CD4-positive, CD25-positive, alpha-beta regulatory T cell (primary cell): ENCODE results near the gene HNRNPDL. TPM values are rescaled to one million over a fixed set of nuclear protein-coding genes. Genes with fewer than 3 reads are reported as not detected.

ENCODE experiments used
- ATAC-seq, 2 donors: fragments of 150-1000 bp; cut with Tn5 transposase; one replicate each; pipeline ENCODE4 v1.10.0; 2021; ENCODE audit warnings: low read depth in 2 of 2, moderate number of reproducible peaks in 2 of 2, moderate library complexity in 1 of 2
- DNase-seq, 3 donors: peaks; one replicate each; pipeline versions ENCODE4 v3.0.0 to v3.0.0-alpha.2; 2012 to 2022; ENCODE audit warnings: mixed read lengths in 1 of 3
- H3K27ac ChIP-seq: one replicate; pipeline ENCODE4 v1.7.0; 2013; ENCODE audit warnings: mild to moderate bottlenecking, low read length; ENCODE audit not compliant: insufficient read depth, poor library complexity, severe bottlenecking
- H3K27me3 ChIP-seq: one replicate; pipeline ENCODE4 v1.7.0; 2013; ENCODE audit warnings: low read length; ENCODE audit not compliant: control insufficient read depth, insufficient read depth
- H3K36me3 ChIP-seq: one replicate; pipeline ENCODE4 v1.7.0; 2013; ENCODE audit warnings: mild to moderate bottlenecking, low read length, moderate library complexity; ENCODE audit not compliant: control insufficient read depth, insufficient read depth
- H3K4me1 ChIP-seq: 2 replicates; pipeline ENCODE4 v1.7.0; 2013; ENCODE audit warnings: mild to moderate bottlenecking, low read length; ENCODE audit not compliant: insufficient read depth, control insufficient read depth, poor library complexity, severe bottlenecking
- H3K4me3 ChIP-seq: one replicate; pipeline ENCODE4 v1.7.0; 2013; ENCODE audit warnings: low read depth, mild to moderate bottlenecking, low read length, moderate library complexity
- H3K9me3 ChIP-seq, 2 experiments: 1 replicate in 1 of 2; 2 replicates in 1 of 2; pipeline ENCODE4 v1.7.0; 2013; ENCODE audit warnings: low read length in 2 of 2, mild to moderate bottlenecking in 1 of 2, moderate library complexity in 1 of 2; ENCODE audit not compliant: control insufficient read depth in 2 of 2
- H3K27ac Mint-ChIP-seq, 3 donors: one replicate each; pipeline ENCODE4 v1.8.0; 2020 to 2022; ENCODE audit warnings: mild to moderate bottlenecking in 3 of 3, mixed read lengths in 3 of 3, moderate library complexity in 2 of 3
- H3K27me3 Mint-ChIP-seq: one replicate; pipeline ENCODE4 v1.8.0; 2022; ENCODE audit warnings: mild to moderate bottlenecking, mixed read lengths
- H3K36me3 Mint-ChIP-seq: one replicate; pipeline ENCODE4 v1.8.0; 2020; ENCODE audit warnings: mixed read lengths
- H3K4me1 Mint-ChIP-seq, 4 donors: one replicate each; pipeline ENCODE4 v1.8.0; 2020 to 2022; ENCODE audit warnings: mixed read lengths in 4 of 4, mild to moderate bottlenecking in 1 of 4
- H3K4me3 Mint-ChIP-seq, 4 donors: one replicate each; pipeline ENCODE4 v1.8.0; 2020 to 2022; ENCODE audit warnings: mild to moderate bottlenecking in 4 of 4, mixed read lengths in 4 of 4, moderate library complexity in 3 of 4
- H3K9me3 Mint-ChIP-seq, 7 donors: one replicate each; pipeline ENCODE4 v1.8.0; 2020 to 2022; ENCODE audit warnings: mixed read lengths in 7 of 7, mild to moderate bottlenecking in 3 of 7, moderate library complexity in 2 of 7
- polyA plus RNA-seq, 4 donors: library from polyadenylated mRNA; unstranded; fragments of 300-500 nt; fragmentation: Illumina TruSeq; gene quantifications; one replicate each; pipeline ENCODE4 v1.2.3, GENCODE V29; 2021
- total RNA-seq: library from RNA; stranded (reverse); gene quantifications from one replicate; pipeline ENCODE4 v1.2.3, GENCODE V29; 2022

HNRNPDL gene
- total and polyA plus RNA-seq, 5 donors from 2014 or later, result 142 to 337 (median 178) TPM

- no peak for DNase-seq
These were observed 56.8 kb downstream of the HNRNPDL start for GRCh38 chr4:82373486-82373815.

More at GRCh38 chr4:82373486-82373815, 56.8 kb downstream of the HNRNPDL start:
- Mint-ChIP-seq H3K27me3 (peaks cover 8% of the 10 kb centered on the region), H3K4me1 (peaks cover 40 to 70% (median 50%) of the 10 kb centered on the region in 4 donors), H3K27ac (peak overlapping the region; percentile 98 to 100 (median 100)), H3K36me3 (peaks cover 28% of the 10 kb centered on the region), H3K4me3 (peak overlapping the region; percentile 98 to 100 (median 99)), H3K9me3 (no peaks in the 10 kb centered on the region)
- ATAC-seq, result peak; percentile 9 to 17
- Histone ChIP-seq H3K4me1 (peaks cover 53% of the 10 kb centered on the region), H3K9me3 (no peaks in the 10 kb centered on the region), H3K27me3 (no peaks in the 10 kb centered on the region), H3K36me3 (peaks cover 18% of the 10 kb centered on the region), H3K4me3 (peak overlapping the region; percentile 100), H3K27ac (peak overlapping the region; percentile 98)

Other genes with a start within 250 kb of the HNRNPDL start
- gene HNRNPD, start 56.5 kb downstream of the HNRNPDL start, total RNA-seq, result 270 TPM
- gene HNRNPD, start 56.5 kb downstream of the HNRNPDL start, polyA plus RNA-seq, result 100 to 1,000 TPM; 193 to 210 (median 202) TPM
- gene ENOPH1, start 128 bp upstream of the HNRNPDL start, total RNA-seq, result 26.7 TPM
- gene ENOPH1, start 128 bp upstream of the HNRNPDL start, polyA plus RNA-seq, result 10 to 100 TPM; 47.1 to 48.7 (median 47.8) TPM
- gene TMEM150C, start 131.5 kb upstream of the HNRNPDL start, total RNA-seq, result not detected
- under 1 TPM in 3 of 4 donors, not detected in 1; 0.10 to 0.21 (median 0.13) TPM for gene TMEM150C, start 131.5 kb upstream of the HNRNPDL start, polyA plus RNA-seq